Esophagus muscularis mucosa (tissue), 4 donors: ENCODE data around the gene EP400.

ENCODE experiments used
- CTCF ChIP-seq, 3 experiments: fragments of 200-600 bp in 2 of 3; fragments of 450-650 bp in 1 of 3; sonication (generic) in 2 of 3; IDR thresholded peaks; one replicate each; pipeline ENCODE4 v1.5.1; 2017 to 2019; ENCODE audit warnings: antibody characterized with exemption in 3 of 3, mild to moderate bottlenecking in 2 of 3, moderate library complexity in 1 of 3
- EP300 ChIP-seq: sonication (generic); formaldehyde crosslinking; IDR thresholded peaks from one replicate; pipeline ENCODE4 v1.6.1; 2017; ENCODE audit warnings: antibody characterized with exemption
- POLR2A ChIP-seq: fragments of 450-650 bp; IDR thresholded peaks from one replicate; pipeline ENCODE4 v1.6.1; 2017; ENCODE audit warnings: antibody characterized with exemption, moderate library complexity, mild to moderate bottlenecking, low read depth
- POLR2AphosphoS5 ChIP-seq, 2 donors: sonication (generic); formaldehyde crosslinking; IDR thresholded peaks; one replicate each; pipeline ENCODE4 v1.6.1; 2017; ENCODE audit warnings: antibody characterized with exemption in 2 of 2

GRCh38 chr12:132083941-132084620, 134.3 kb downstream of the EP400 start:
- TF ChIP-seq CTCF (IDR thresholded peaks at IDR 0.05) (no peak), EP300 (no peak), POLR2AphosphoS5 (IDR thresholded peaks at IDR 0.05) (peak; percentile 93 to 96), POLR2A (peak; percentile 81)
